Hepatocyte (in vitro differentiated cells): Measurements from ENCODE around the gene GNG12. TPM values are rescaled to one million over a fixed set of nuclear protein-coding genes. Genes with fewer than 3 reads are reported as not detected.

ENCODE experiments used
- DNase-seq: peaks from one replicate; pipeline ENCODE4 v3.0.0-alpha.2; 2016; ENCODE audit warnings: low spot score
- H2AFZ ChIP-seq: fragments of 200-600 bp; sonication (generic); 2 replicates; pipeline ENCODE4 v1.6.0; 2016; ENCODE audit warnings: antibody characterized with exemption, mild to moderate bottlenecking
- H3K27ac ChIP-seq: fragments of 200-600 bp; sonication (generic); 2 replicates; pipeline ENCODE4 v1.5.1; 2016; ENCODE audit warnings: mild to moderate bottlenecking
- H3K27me3 ChIP-seq: fragments of 200-600 bp; sonication (generic); 2 replicates; pipeline ENCODE4 v1.6.1; 2016
- H3K36me3 ChIP-seq: fragments of 200-600 bp; sonication (generic); replicated peaks from 2 replicates; pipeline ENCODE4 v1.5.1; 2016; ENCODE audit warnings: low read depth; ENCODE audit not compliant: insufficient read depth
- H3K4me1 ChIP-seq: fragments of 200-600 bp; sonication (generic); 2 replicates; pipeline ENCODE4 v1.5.1; 2016; ENCODE audit warnings: mild to moderate bottlenecking, moderate library complexity; ENCODE audit not compliant: insufficient read depth
- H3K4me2 ChIP-seq: fragments of 200-600 bp; sonication (generic); 2 replicates; pipeline ENCODE4 v1.6.0; 2016
- H3K4me3 ChIP-seq: fragments of 200-600 bp; sonication (generic); 2 replicates; pipeline ENCODE4 v1.5.1; 2016; ENCODE audit warnings: mild to moderate bottlenecking
- H3K79me2 ChIP-seq: fragments of 200-600 bp; sonication (generic); 2 replicates; pipeline ENCODE4 v1.6.0; 2017; ENCODE audit warnings: mild to moderate bottlenecking
- H3K9me2 ChIP-seq: fragments of 200-600 bp; sonication (generic); replicated peaks from 2 replicates; pipeline ENCODE4 v1.6.0; 2017; ENCODE audit warnings: mild to moderate bottlenecking; ENCODE audit not compliant: insufficient read depth
- H3K9me3 ChIP-seq: fragments of 200-600 bp; sonication (generic); 2 replicates; pipeline ENCODE4 v1.5.1; 2016; ENCODE audit warnings: low read depth, mild to moderate bottlenecking
- H4K20me1 ChIP-seq: fragments of 200-600 bp; sonication (generic); 2 replicates; pipeline ENCODE4 v1.6.0; 2016; ENCODE audit warnings: mild to moderate bottlenecking; ENCODE audit not compliant: insufficient read depth, poor library complexity, severe bottlenecking
- EZH2 ChIP-seq: fragments of 200-600 bp; sonication (generic); IDR thresholded peaks from 2 replicates; pipeline ENCODE4 v1.6.1; 2016; ENCODE audit warnings: antibody characterized with exemption, mild to moderate bottlenecking, borderline replicate concordance
- EZH2phosphoT487 ChIP-seq: fragments of 200-600 bp; sonication (generic); IDR thresholded peaks from one replicate; pipeline ENCODE4 v1.6.1; 2018; ENCODE audit warnings: antibody characterized with exemption, mild to moderate bottlenecking, low read depth, moderate library complexity; ENCODE audit not compliant: unreplicated experiment, severe bottlenecking
- WGBS: methylation state at CpG from one replicate; pipeline ENCODE4 v1.1.6; 2016; ENCODE audit warnings: low lambda C conversion rate; ENCODE audit errors: missing lambda C conversion rate; 5-methylcytosine and 5-hydroxymethylcytosine counted together
- polyA plus RNA-seq: library from polyadenylated mRNA; unstranded; fragments of >200 nt; fragmentation: Nextera tagmentation; extraction: Ambion mirVana; gene quantifications from 2 replicates; pipeline ENCODE4 v1.2.1, GENCODE V29; 2016
- total RNA-seq: library from RNA; depleted of rRNA; stranded (reverse); fragments of >200 nt; gene quantifications from 2 replicates; pipeline ENCODE4 v1.2.3, GENCODE V29; 2014
- TF ChIP-seq, protein P1 (sequence below): fragments of 200-600 bp; sonication (generic); IDR thresholded peaks from 2 replicates; pipeline ENCODE4 v1.5.1; 2016; ENCODE audit warnings: antibody characterized with exemption, mild to moderate bottlenecking; ENCODE audit not compliant: poor library complexity

GNG12 gene
- total and polyA plus RNA-seq, 2 experiments from 2014 or later: 49.6 to 108 TPM

DNA sequence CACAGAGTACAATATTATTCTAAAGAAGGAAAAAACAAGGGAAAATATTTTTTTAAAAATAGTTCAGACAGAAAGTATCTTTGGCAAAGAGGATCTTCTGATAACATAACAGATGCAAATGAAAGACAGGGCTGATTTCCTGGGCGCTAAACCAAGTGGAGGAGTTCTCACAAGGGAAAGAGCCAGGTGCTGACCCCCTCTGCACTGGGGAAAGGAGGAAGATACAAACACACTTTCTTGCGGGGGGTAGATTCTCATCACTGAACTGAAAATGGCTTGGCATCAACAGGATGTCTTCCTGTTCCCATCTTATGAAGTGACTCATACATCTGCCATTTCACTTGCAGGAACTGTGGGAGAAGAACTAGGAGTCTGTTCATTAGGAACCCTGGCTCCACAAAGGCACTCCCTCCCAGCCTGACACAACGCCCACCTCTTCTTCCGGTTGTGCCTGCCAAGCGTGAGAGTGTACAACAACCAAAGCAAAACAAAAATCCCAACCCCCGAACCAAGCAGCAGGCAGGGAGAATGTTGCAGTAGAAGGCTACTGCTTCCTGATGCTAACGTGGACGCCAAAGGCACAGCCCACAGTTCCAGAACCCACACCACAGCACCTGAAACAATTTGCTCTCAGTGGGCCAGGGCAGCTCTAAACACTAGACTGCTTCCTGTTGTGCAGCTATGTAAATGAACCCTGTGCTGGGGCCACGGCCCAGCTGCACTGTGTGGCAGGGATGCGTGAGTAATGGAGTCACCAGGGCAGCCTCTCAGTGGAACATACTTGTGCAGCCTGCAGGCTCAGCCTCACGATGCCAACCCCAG lies 97.2 kb downstream of the GNG12 start:
- no peaks in the 10 kb centered on the region for H3K9me2 ChIP-seq
- H3K9me3 ChIP-seq: no peaks in the 10 kb centered on the region
- no peak overlapping the region for H2AFZ ChIP-seq
- H3K4me1 ChIP-seq: peaks cover 5% of the 10 kb centered on the region
- peak overlapping the region; percentile 34 for H3K4me2 ChIP-seq
- H3K27ac ChIP-seq: peak overlapping the region; percentile 57
- DNase-seq: peak; percentile 62
- TF ChIP-seq, protein P1, sequence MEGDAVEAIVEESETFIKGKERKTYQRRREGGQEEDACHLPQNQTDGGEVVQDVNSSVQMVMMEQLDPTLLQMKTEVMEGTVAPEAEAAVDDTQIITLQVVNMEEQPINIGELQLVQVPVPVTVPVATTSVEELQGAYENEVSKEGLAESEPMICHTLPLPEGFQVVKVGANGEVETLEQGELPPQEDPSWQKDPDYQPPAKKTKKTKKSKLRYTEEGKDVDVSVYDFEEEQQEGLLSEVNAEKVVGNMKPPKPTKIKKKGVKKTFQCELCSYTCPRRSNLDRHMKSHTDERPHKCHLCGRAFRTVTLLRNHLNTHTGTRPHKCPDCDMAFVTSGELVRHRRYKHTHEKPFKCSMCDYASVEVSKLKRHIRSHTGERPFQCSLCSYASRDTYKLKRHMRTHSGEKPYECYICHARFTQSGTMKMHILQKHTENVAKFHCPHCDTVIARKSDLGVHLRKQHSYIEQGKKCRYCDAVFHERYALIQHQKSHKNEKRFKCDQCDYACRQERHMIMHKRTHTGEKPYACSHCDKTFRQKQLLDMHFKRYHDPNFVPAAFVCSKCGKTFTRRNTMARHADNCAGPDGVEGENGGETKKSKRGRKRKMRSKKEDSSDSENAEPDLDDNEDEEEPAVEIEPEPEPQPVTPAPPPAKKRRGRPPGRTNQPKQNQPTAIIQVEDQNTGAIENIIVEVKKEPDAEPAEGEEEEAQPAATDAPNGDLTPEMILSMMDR: no peak
- TF ChIP-seq EZH2: no peak
- no peak for TF ChIP-seq EZH2phosphoT487
- peaks cover 28% of the 10 kb centered on the region for H3K79me2 ChIP-seq
- no peaks in the 10 kb centered on the region for H3K36me3 ChIP-seq
- no peaks in the 10 kb centered on the region for H4K20me1 ChIP-seq
- H3K4me3 ChIP-seq: no peak overlapping the region
- no peaks in the 10 kb centered on the region for H3K27me3 ChIP-seq
- WGBS: 65% methylated on average over 11 of the region's 11 CpGs

DNA sequence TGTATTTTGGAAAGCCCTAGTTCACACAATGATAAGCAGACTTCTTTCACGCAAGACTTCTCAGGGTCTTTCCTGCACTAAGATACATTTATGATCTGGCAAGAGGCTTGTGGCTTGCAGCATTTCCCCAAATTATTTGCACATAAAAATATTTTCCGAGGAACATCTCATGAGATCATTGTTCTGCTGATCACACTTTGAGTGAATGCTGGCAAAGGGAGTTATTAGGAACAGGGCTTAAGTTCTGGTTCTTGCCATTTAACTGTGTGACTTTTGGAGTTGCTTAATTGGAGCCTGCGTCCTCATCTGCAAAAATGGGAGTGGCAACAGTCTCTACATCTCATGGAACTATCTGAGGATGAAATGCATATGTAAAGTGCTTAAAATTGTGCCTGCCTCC lies 98.1 kb downstream of the GNG12 start:
- no peaks in the 10 kb centered on the region for H3K9me3 ChIP-seq
- H3K36me3 ChIP-seq: no peaks in the 10 kb centered on the region
- no peaks in the 10 kb centered on the region for H4K20me1 ChIP-seq
- no peak overlapping the region for H3K4me3 ChIP-seq
- no peak overlapping the region for H3K4me2 ChIP-seq
- 88% methylated on average over 3 of the region's 3 CpGs for WGBS
- no peak for DNase-seq
- TF ChIP-seq, protein P1: no peak
- TF ChIP-seq EZH2: no peak
- TF ChIP-seq EZH2phosphoT487: no peak
- no peak overlapping the region for H2AFZ ChIP-seq
- no peaks in the 10 kb centered on the region for H3K9me2 ChIP-seq
- no peaks in the 10 kb centered on the region for H3K27me3 ChIP-seq
- H3K79me2 ChIP-seq: peaks cover 25% of the 10 kb centered on the region
- no peak overlapping the region for H3K27ac ChIP-seq
- peaks cover 5% of the 10 kb centered on the region for H3K4me1 ChIP-seq

DNA sequence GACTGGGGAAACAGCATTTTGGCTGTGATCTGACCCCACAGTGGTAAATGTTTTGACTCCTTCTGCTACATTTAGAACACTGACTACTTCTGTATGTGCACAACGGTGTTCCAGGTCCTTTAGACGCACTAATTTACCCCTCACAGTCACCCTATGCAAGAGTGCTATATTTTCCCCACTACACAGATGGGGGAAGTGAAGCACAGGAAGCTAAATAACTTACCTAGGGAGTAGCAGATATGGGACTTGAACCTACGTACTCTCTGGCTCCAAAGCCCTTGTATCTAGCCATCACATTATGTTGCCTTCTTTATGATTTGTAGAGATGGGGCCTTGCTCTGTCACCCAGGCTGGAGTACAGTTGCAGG lies 99.0 kb downstream of the GNG12 start:
- Histone ChIP-seq H3K27me3 (no peaks in the 10 kb centered on the region), H3K36me3 (no peaks in the 10 kb centered on the region), H3K4me2 (no peak overlapping the region), H3K4me1 (peaks cover 5% of the 10 kb centered on the region), H2AFZ (no peak overlapping the region), H3K4me3 (no peak overlapping the region), H3K9me2 (no peaks in the 10 kb centered on the region), H3K9me3 (no peaks in the 10 kb centered on the region), H4K20me1 (no peaks in the 10 kb centered on the region), H3K79me2 (peaks cover 20% of the 10 kb centered on the region), H3K27ac (no peak overlapping the region)
- DNase-seq: no peak
- no peak for TF ChIP-seq EZH2phosphoT487
- WGBS: 97% methylated on average over 3 of the region's 3 CpGs

DNA sequence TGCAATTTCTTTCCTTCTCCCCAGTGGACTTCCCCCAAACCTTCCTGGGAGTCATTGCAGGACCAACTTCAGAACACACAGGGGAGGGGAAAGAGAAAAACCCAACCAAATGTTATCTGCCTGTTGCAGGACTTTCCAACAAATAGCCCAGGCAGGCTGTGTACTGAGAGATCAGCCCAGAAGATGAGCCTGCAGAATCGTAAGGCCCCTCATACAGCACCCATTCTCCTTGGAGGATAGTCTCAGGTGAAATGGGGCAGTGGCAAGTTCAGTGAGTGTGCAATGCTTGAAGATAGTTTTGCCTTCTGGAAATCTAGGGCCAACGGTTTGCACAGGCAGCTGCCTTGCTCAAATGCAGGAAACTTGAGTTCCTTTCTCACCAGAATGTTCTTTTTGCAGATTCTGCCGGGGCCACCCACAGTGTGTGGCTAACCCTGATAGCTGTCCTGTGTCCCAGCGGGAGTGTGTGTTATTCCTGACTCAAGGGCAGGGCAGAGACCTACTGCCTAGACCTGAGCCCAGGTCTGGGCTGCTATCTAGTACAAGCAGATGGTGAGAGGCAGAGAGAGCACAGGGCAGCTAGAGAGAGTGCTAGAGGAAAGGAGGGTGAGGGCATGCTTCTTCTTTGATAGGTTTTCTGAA lies 99.5 kb downstream of the GNG12 start:
- Histone ChIP-seq H3K79me2 (peaks cover 15% of the 10 kb centered on the region), H3K27ac (no peak overlapping the region), H3K27me3 (no peaks in the 10 kb centered on the region), H3K4me1 (peaks cover 5% of the 10 kb centered on the region), H2AFZ (no peak overlapping the region), H3K9me3 (no peaks in the 10 kb centered on the region), H3K36me3 (no peaks in the 10 kb centered on the region), H3K9me2 (no peaks in the 10 kb centered on the region), H4K20me1 (no peaks in the 10 kb centered on the region), H3K4me2 (no peak overlapping the region), H3K4me3 (no peak overlapping the region)
- TF ChIP-seq EZH2 (no peak), EZH2phosphoT487 (no peak)
- TF ChIP-seq, protein P1: no peak
- DNase-seq: no peak
- WGBS: 67% methylated on average over 4 of the region's 4 CpGs
